ENCODE data around the gene C4A.
"Not testable (repeated sequence)": the region's sequence is repeated elsewhere in the genome, so short reads cannot be mapped to it uniquely, and the experiment has no call there.

The C4A gene

DNA sequence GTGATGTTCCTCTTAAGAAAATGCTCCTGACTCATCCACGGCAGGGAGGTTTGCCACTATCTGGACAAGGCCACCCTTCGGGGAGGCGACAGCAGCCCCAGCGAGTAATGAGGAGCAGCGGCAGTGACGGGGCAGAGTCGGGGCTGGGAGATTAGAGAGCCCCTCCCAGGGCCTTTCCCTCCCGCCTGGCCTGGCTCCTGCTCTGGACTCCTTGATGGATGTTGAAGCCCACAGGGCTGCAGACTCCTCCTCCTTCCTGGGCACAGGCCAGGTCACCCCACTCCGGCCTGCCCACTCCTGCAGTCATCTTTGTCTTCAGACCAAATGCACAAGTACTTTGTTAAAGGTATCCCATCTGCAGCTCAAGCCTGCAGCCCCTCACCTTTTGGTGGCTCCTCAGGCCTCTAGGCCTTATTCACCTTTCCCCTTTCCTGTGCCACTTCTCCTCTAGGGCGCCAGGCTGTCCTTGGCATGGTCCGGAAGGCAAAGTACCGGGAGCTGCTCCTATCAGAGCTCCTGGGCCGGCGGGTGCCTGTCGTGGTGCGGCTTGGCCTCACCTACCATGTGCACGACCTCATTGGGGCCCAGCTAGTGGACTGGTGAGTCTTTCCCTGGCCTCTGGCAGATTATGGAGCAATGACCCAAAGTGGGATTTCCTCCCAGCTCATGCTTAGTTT lies 31.2 kb downstream of the C4A start:
- not testable (repeated sequence) for H3K4me3 ChIP-seq (ENCODE audit: low read depth, low read length); DNase-seq (ENCODE audit: low read depth)

DNA sequence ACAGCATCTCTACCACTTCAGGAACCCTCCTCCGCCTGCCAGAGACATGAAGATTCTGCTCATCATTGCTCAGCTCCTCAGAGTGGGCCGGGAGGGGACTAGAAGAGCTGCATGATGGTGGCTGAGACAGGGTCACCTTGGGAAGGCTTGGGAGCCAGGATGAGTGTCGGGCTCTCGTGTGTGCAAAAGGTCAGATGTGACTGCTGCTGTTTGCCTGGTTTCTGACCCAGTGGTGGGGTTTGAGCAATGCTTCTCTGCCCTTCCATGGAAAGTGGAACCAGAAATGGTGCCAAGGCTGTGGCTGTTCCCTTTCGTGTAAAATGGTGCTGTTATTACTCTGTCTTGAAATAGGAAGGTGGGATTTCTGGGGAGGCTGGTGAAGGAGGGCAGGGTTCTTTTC lies 31.9 kb downstream of the C4A start:
- not testable (repeated sequence) for H3K4me3 ChIP-seq (ENCODE audit: low read depth, low read length); DNase-seq (ENCODE audit: low read depth)

DNA sequence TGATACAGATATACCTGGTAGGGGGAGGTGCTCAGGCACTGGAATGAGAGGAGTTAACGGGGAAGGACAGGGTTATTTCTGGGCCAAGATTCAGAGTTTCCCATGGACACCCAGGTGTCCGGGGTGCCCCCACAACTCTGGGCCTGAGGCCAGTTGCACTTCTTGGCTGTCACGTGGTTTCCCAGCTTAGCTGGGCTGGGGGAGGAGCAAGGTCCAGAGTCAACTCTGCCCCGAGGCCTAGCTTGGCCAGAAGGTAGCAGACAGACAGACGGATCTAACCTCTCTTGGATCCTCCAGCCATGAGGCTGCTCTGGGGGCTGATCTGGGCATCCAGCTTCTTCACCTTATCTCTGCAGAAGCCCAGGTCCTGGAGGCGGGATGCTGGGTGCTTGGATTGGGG lies 32.7 kb downstream of the C4A start, which contains the start of gene C4B:
Gene C4B, plus strand, starts transcription at position 249 of the 400 bp plus-strand sequence. Its CDS starts 51 bp downstream, at position 300.
- H3K4me3 ChIP-seq (ENCODE audit: low read depth, low read length); DNase-seq (ENCODE audit: low read depth): not testable (repeated sequence)

DNA sequence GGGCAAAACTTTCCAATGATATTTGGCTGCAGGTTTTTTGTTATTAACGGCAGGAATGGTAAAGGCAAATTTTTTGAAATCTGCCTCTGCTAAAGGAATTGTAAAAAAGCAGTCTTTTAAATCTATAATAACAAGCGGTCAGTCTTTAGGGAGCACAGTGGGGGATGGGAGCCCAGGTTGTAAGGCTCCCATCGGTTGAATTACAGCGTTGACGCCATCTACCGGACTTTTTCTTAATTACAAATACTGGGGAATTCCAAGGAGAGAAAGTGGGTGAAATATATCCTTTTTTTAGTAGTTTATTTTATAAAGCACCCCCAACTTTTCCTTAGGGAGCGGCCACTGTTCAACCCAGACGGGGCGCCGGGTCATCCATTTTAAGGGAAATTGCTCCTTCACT lies 40.2 kb downstream of the C4A start:
- H3K4me3 ChIP-seq (ENCODE audit: low read depth, low read length); DNase-seq (ENCODE audit: low read depth): not testable (repeated sequence)

DNA sequence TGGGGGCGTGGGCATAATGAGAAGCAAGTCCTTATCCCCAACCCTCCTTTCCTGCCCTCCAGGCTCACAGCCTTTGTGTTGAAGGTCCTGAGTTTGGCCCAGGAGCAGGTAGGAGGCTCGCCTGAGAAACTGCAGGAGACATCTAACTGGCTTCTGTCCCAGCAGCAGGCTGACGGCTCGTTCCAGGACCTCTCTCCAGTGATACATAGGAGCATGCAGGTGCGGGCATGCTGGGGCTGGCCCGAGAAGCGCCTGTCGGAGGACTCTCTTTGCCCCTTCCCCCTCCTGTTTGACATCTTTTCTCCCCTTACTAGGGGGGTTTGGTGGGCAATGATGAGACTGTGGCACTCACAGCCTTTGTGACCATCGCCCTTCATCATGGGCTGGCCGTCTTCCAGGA lies 46.8 kb downstream of the C4A start:
- DNase-seq (ENCODE audit: low read depth); H3K4me3 ChIP-seq (ENCODE audit: low read depth, low read length): not testable (repeated sequence)

DNA sequence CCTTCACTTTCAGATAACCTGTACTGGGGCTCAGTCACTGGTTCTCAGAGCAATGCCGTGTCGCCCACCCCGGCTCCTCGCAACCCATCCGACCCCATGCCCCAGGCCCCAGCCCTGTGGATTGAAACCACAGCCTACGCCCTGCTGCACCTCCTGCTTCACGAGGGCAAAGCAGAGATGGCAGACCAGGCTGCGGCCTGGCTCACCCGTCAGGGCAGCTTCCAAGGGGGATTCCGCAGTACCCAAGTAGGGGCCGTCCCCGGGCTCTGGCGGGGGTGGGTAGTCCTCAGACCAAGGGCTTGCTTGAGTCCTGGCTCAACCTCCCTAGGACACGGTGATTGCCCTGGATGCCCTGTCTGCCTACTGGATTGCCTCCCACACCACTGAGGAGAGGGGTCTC lies 47.7 kb downstream of the C4A start:
- not testable (repeated sequence) for H3K4me3 ChIP-seq (ENCODE audit: low read depth, low read length); DNase-seq (ENCODE audit: low read depth)

DNA sequence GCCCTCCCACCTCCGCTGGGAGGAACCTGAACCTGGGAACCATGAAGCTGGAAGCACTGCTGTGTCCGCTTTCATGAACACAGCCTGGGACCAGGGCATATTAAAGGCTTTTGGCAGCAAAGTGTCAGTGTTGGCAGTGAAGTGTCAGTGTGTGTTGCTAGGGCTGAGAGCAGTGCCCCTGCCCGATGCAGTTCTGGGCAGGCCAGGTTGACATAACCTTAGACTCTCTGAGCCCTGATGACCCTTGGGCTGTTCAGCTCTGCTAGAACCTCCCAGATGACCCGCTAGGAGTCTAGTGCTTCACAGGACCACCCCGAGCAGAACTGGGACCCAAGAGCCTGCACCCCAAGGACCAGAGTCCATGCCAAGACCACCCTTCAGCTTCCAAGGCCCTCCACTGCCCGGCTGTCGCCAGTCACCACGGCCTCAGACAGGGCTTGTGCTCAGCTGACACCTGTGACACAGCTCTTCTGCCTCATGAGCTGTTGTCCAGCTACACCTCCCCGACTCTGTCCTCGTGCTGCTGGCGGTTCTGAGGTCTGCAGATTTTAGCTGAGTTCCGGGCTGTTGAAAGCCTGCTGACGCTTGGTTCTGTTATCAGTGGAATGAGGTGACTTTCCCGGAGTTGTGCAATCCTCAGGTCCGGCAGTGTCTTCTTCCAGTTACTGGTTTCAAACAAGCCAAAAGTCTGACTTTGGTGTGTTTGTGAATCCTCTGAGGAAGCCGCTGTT lies 53.6 kb downstream of the C4A start:
- DNase-seq (ENCODE audit: low read depth); H3K4me3 ChIP-seq (ENCODE audit: low read depth, low read length): not testable (repeated sequence)

DNA sequence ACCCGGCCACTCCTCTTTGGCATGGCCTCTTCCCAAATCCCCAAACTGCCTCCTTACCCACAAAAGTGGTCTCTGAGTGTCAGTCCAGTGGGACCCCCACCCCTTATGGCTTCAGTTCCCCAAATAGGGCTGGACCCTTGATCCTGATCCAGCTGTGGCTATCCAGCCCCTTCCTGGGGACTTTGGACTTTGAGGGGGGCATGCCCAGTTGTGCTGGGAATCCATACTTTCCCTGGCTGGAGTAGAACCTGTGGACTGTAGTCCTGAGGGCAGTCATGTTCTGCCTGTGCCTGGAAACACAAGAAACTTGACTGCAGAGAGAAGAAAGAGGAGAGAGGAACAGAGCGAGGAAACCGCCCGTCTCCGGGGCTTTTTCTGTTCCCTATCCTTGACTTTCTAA lies 55.3 kb downstream of the C4A start:
- not testable (repeated sequence) for H3K4me3 ChIP-seq (ENCODE audit: low read depth, low read length); DNase-seq (ENCODE audit: low read depth)

DNA sequence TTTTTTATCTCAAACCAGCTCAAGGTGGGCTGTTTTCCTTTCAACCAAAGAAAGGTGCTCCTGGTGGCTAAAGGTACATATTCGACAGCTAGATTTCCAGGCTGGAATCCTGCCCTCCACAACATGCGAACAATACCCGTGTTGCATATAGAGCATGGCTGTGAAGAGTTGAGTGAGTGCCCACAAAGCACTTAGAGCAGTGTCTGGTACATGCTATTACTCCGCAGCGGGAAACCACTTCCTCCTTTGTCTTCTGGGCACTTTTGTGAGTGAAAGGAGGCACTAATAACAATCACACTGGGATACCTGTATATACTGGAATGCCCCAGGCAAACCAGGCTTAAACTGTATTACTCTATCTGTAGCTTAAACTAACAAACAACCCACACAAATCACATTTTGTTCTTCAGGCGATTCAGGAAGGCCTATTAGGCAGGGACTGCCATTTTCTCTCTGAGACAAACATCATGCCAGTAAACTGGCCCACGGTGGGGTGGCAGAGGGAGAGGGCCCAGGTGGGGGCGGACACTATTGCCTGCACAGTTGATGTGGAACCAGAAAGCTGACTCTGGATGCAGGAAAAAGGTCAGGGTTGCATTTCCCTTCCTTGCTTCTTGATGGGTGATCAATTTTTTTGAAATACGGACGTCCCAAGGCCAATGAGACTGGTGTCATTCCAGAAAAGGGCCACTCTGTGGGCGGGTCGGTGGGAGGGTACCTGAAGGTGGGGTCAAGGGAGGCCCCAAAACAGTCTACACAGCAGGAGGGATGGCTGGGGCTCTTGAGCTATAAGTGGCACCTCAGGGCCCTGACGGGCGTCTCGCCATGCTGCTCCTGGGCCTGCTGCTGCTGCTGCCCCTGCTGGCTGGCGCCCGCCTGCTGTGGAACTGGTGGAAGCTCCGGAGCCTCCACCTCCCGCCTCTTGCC lies 56.0 kb downstream of the C4A start, which contains the start of gene CYP21A2:
Gene CYP21A2, plus strand, starts transcription at position 818 of the 927 bp plus-strand sequence. Its CDS starts 8 bp downstream, at position 826.
- not testable (repeated sequence) for DNase-seq (ENCODE audit: low read depth)

DNA sequence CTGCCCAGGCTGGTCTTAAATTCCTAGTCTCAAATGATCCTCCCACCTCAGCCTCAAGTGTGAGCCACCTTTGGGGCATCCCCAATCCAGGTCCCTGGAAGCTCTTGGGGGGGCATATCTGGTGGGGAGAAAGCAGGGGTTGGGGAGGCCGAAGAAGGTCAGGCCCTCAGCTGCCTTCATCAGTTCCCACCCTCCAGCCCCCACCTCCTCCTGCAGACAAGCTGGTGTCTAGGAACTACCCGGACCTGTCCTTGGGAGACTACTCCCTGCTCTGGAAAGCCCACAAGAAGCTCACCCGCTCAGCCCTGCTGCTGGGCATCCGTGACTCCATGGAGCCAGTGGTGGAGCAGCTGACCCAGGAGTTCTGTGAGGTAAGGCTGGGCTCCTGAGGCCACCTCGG lies 57.0 kb downstream of the C4A start:
- not testable (repeated sequence) for H3K4me3 ChIP-seq (ENCODE audit: low read depth, low read length); DNase-seq (ENCODE audit: low read depth)

More for the DNA sequence above, 56.0 kb downstream of the C4A start, which contains the start of gene CYP21A2:
- H3K4me3 ChIP-seq (ENCODE audit: low read depth, low read length) = not testable (repeated sequence)

DNA sequence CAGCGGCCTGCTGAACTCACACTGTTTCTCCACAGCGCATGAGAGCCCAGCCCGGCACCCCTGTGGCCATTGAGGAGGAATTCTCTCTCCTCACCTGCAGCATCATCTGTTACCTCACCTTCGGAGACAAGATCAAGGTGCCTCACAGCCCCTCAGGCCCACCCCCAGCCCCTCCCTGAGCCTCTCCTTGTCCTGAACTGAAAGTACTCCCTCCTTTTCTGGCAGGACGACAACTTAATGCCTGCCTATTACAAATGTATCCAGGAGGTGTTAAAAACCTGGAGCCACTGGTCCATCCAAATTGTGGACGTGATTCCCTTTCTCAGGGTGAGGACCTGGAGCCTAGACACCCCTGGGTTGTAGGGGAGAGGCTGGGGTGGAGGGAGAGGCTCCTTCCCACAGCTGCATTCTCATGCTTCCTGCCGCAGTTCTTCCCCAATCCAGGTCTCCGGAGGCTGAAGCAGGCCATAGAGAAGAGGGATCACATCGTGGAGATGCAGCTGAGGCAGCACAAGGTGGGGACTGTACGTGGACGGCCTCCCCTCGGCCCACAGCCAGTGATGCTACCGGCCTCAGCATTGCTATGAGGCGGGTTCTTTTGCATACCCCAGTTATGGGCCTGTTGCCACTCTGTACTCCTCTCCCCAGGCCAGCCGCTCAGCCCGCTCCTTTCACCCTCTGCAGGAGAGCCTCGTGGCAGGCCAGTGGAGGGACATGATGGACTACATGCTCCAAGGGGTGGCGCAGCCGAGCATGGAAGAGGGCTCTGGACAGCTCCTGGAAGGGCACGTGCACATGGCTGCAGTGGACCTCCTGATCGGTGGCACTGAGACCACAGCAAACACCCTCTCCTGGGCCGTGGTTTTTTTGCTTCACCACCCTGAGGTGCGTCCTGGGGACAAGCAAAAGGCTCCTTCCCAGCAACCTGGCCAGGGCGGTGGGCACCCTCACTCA lies 57.7 kb downstream of the C4A start:
- not testable (repeated sequence) for H3K4me3 ChIP-seq (ENCODE audit: low read depth, low read length); DNase-seq (ENCODE audit: low read depth)

DNA sequence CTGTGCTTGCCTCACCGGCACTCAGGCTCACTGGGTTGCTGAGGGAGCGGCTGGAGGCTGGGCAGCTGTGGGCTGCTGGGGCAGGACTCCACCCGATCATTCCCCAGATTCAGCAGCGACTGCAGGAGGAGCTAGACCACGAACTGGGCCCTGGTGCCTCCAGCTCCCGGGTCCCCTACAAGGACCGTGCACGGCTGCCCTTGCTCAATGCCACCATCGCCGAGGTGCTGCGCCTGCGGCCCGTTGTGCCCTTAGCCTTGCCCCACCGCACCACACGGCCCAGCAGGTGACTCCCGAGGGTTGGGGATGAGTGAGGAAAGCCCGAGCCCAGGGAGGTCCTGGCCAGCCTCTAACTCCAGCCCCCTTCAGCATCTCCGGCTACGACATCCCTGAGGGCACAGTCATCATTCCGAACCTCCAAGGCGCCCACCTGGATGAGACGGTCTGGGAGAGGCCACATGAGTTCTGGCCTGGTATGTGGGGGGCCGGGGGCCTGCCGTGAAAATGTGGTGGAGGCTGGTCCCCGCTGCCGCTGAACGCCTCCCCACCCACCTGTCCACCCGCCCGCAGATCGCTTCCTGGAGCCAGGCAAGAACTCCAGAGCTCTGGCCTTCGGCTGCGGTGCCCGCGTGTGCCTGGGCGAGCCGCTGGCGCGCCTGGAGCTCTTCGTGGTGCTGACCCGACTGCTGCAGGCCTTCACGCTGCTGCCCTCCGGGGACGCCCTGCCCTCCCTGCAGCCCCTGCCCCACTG lies 58.6 kb downstream of the C4A start:
- H3K4me3 ChIP-seq (ENCODE audit: low read depth, low read length); DNase-seq (ENCODE audit: low read depth): not testable (repeated sequence)

DNA sequence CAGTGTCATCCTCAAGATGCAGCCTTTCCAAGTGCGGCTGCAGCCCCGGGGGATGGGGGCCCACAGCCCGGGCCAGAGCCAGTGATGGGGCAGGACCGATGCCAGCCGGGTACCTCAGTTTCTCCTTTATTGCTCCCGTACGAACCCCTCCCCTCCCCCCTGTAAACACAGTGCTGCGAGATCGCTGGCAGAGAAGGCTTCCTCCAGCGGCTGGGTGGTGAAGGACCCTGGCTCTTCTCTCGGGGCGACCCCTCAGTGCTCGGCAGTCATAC lies 59.1 kb downstream of the C4A start:
- DNase-seq (ENCODE audit: low read depth) = not testable (repeated sequence)

DNA sequence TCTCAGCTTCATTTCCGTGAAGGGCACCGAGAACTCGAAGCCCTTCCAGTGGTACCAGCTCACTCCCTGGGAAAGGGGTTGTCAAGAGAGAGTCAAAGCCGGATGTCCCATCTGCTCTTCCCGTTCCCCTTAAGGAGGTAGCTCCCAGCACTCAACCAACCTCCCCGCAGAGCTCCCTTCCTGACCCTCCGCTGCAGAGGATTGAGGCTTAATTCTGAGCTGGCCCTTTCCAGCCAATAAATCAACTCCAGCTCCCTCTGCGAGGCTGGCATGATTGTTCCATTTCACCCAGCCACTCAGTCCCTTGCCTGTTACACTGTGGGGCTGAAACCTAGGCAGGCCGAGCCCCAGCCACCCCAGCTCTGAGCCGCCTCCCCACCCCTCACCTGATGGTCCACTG lies 59.5 kb downstream of the C4A start:
- H3K4me3 ChIP-seq (ENCODE audit: low read depth, low read length); DNase-seq (ENCODE audit: low read depth): not testable (repeated sequence)

More for the DNA sequence above, 59.1 kb downstream of the C4A start:
- not testable (repeated sequence) for H3K4me3 ChIP-seq (ENCODE audit: low read depth, low read length)

DNA sequence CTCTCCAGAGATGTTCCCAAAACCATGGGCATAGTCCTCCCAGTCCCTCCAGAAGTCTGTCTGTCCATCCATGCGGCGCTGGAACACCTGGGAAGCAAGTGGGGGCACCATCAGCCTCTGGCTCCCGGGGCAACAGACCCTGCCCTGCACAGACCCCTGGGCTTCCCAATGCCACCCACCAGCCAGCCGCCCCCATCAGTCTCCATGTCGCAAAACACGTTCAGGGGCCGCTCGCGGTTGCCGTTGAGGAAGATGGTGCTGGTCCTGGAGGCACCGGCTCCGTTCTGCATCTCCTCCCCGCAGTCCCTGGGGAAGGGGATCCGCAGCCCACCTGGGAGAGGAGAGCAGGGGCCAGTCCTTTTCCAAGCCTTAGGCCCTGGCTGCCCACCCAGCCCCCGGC lies 60.4 kb downstream of the C4A start:
- not testable (repeated sequence) for H3K4me3 ChIP-seq (ENCODE audit: low read depth, low read length); DNase-seq (ENCODE audit: low read depth)

DNA sequence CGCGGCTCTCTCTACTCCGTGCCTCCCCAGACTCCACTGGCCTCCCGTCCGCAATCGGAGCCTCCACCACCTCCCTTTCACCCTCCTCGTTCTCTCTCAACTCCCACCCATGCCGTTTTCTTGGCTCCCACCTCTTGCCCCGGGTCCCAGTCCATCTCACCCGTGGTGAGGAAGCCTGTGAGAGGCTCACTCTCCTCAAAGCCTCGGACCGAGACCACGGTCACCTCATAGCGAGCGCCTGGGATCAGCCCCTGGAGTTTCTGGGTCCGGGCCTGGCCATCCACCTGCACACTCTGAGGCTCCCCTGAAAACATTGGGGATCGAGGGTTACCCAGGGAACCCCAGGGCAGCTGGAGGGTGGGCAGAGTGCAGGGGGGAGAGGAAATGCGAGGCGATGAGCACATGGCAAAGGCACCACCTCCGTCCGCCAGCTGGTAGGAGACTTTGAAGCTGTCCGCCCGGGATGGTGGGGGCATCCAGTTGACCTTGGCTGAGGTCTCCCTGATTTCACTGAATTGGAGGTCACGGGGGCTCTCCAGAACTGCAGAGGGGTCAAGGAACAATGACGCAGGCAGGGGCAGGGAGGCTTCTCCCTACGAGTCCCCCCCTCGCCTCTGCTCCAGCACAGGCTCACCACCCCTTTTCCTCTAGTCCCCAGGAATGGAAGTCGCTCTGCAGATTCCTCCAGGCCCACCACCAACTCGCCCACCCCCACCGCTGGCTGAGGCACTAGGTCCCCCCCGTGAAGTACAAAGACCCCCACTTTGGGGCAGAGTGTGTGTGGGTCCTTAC lies 61.9 kb downstream of the C4A start:
- DNase-seq (ENCODE audit: low read depth); H3K4me3 ChIP-seq (ENCODE audit: low read depth, low read length): not testable (repeated sequence)

DNA sequence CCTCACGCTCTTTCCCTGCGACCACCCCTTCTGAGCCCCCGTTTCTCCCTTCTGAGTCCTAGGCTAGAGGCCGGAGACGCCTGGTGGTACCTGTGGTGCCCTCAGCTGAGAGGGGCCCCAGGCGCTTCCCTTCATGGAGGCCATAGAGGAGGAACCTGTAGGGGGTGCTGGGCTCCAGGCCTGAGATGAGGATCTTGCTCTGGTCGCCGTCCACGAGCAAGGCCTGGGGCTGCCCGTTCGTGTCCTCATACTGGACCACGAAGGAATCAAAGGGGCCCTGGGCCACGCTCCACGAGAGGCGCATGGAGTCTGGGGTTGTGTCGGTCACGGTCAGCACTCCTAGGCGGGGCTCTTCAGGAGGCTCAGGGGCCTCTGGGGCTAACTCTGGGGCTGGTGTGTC lies 63.1 kb downstream of the C4A start:
- not testable (repeated sequence) for DNase-seq (ENCODE audit: low read depth); H3K4me3 ChIP-seq (ENCODE audit: low read depth, low read length)
